Stimulated activated CD8-positive, alpha-beta memory T cell treated with anti-CD3 and anti-CD28 coated beads, Interleukin-4, amount 100 ng/mL, for 48 hours (primary cell): ENCODE results near the gene GGT1.
A peak's percentile ranks its signal among the peaks of the same experiment; 100 is the strongest.
"Not testable (repeated sequence)": the region's sequence is repeated elsewhere in the genome, so short reads cannot be mapped to it uniquely, and the experiment has no call there.

ENCODE experiments used
- DNase-seq: peaks from one replicate; pipeline ENCODE4 v3.0.0-alpha.2; 2020

The GGT1 gene

GRCh38 chr22:24602847-24603769 lies at the start of gene GGT1:
Gene GGT1 (plus strand): TSS chr22:24603193. CDS start chr22:24611082, 7,889 bp downstream.
- not testable (repeated sequence) for DNase-seq

GRCh38 chr22:24553597-24554312 lies 49.2 kb upstream of the GGT1 start:
- no peak for DNase-seq

- DNase-seq = peak; percentile 44
Measured at GRCh38 chr22:24554313-24555164, 48.5 kb upstream of the GGT1 start, which contains the start of gene GUCD1. Gene GUCD1 (minus strand): TSS chr22:24555138. CDS start chr22:24554991, 147 bp downstream.

GRCh38 chr22:24555165-24556039 lies 47.6 kb upstream of the GGT1 start, which contains the start of gene SNRPD3:
Gene SNRPD3 (plus strand): TSS chr22:24555999. CDS start chr22:24557675, 1,676 bp downstream.
- peak; percentile 99 for DNase-seq

GRCh38 chr22:24559471-24559870 lies 43.5 kb upstream of the GGT1 start:
- no peak for DNase-seq

- DNase-seq = no peak
Measured at GRCh38 chr22:24563246-24563645, 39.7 kb upstream of the GGT1 start.

- no peak for DNase-seq
Measured at GRCh38 chr22:24564376-24565058, 38.5 kb upstream of the GGT1 start.

- DNase-seq = no peak
Measured at GRCh38 chr22:24565077-24565476, 37.9 kb upstream of the GGT1 start.

GRCh38 chr22:24566899-24567511 lies 36.0 kb upstream of the GGT1 start:
- DNase-seq = no peak

- DNase-seq = no peak
Measured at GRCh38 chr22:24567668-24568067, 35.3 kb upstream of the GGT1 start.

- no peak for DNase-seq
Measured at GRCh38 chr22:24571266-24571665, 31.7 kb upstream of the GGT1 start.

- no peak for DNase-seq
Measured at GRCh38 chr22:24576778-24577177, 26.2 kb upstream of the GGT1 start.

GRCh38 chr22:24578355-24579257 lies 24.4 kb upstream of the GGT1 start:
- no peak for DNase-seq

- no peak for DNase-seq
Measured at GRCh38 chr22:24579258-24579601, 23.8 kb upstream of the GGT1 start.

GRCh38 chr22:24580276-24580675 lies 22.7 kb upstream of the GGT1 start:
- no peak for DNase-seq

GRCh38 chr22:24582056-24582814 lies 20.8 kb upstream of the GGT1 start:
- DNase-seq = no peak

- no peak for DNase-seq
Measured at GRCh38 chr22:24583221-24584165, 19.5 kb upstream of the GGT1 start.
